ENCODE measurements around the gene PRR23E.

PRR23E gene

GRCh38 chr3:127165036-127165435 lies 27.9 kb upstream of the PRR23E start:
- no peak for FAIRE-seq

GRCh38 chr3:127165694-127166485 lies 27.0 kb upstream of the PRR23E start:
- no peak for FAIRE-seq

GRCh38 chr3:127166501-127167065 lies 26.3 kb upstream of the PRR23E start:
- FAIRE-seq = no peak

GRCh38 chr3:127167315-127168043 lies 25.5 kb upstream of the PRR23E start:
- no peak for FAIRE-seq

- no peak for FAIRE-seq
Measured at GRCh38 chr3:127168271-127168670, 24.7 kb upstream of the PRR23E start.

GRCh38 chr3:127170814-127171213 lies 22.1 kb upstream of the PRR23E start:
- FAIRE-seq = no peak

GRCh38 chr3:127171320-127171719 lies 21.6 kb upstream of the PRR23E start:
- no peak for FAIRE-seq

GRCh38 chr3:127171721-127172120 lies 21.2 kb upstream of the PRR23E start:
- no peak for FAIRE-seq

GRCh38 chr3:127172211-127172610 lies 20.7 kb upstream of the PRR23E start:
- FAIRE-seq = no peak

GRCh38 chr3:127172781-127173515 lies 20.0 kb upstream of the PRR23E start:
- no peak for FAIRE-seq

- FAIRE-seq = no peak
Measured at GRCh38 chr3:127173516-127174166, 19.3 kb upstream of the PRR23E start.

GRCh38 chr3:127174284-127174683 lies 18.6 kb upstream of the PRR23E start:
- FAIRE-seq = no peak

- FAIRE-seq = no peak
Measured at GRCh38 chr3:127174715-127175140, 18.2 kb upstream of the PRR23E start.

- FAIRE-seq = no peak
Measured at GRCh38 chr3:127175272-127175671, 17.7 kb upstream of the PRR23E start.

GRCh38 chr3:127177226-127177625 lies 15.7 kb upstream of the PRR23E start:
- FAIRE-seq = no peak

- no peak for FAIRE-seq
Measured at GRCh38 chr3:127180859-127181258, 12.1 kb upstream of the PRR23E start.

- FAIRE-seq = no peak
Measured at GRCh38 chr3:127182431-127182830, 10.5 kb upstream of the PRR23E start.

- no peak for FAIRE-seq
Measured at GRCh38 chr3:127182848-127183714, 9.8 kb upstream of the PRR23E start.

- FAIRE-seq = no peak
Measured at GRCh38 chr3:127183931-127184869, 8.7 kb upstream of the PRR23E start.

GRCh38 chr3:127184870-127185216 lies 8.1 kb upstream of the PRR23E start:
- FAIRE-seq = no peak

GRCh38 chr3:127185268-127185667 lies 7.7 kb upstream of the PRR23E start:
- no peak for FAIRE-seq
